ENCODE measurements around the gene C1QTNF6. TPM values are rescaled to one million over a fixed set of nuclear protein-coding genes. Genes with fewer than 3 reads are reported as not detected.

The C1QTNF6 gene
- total and polyA plus RNA-seq, 2 of the 8 experiments (the other 6 are each of a cell fraction or from before 2014, with no cell fraction given): 3.1 to 6.5 TPM

- Histone ChIP-seq H3K79me2 (ENCODE audit: control insufficient read depth in 1 of 2, insufficient read depth in 2 of 2, low read length in 2 of 2) (no peaks in the 10 kb centered on the region), H3K23ac (ENCODE audit: insufficient read length) (no peak overlapping the region), H4K8ac (ENCODE audit: extremely low read depth, insufficient read depth, low read length) (no peak overlapping the region; the same call in 1 of the 2 replicates), H2BK5ac (ENCODE audit: low read depth, low read length) (no peak overlapping the region), H2BK120ac (replicated peaks; ENCODE audit: low read depth, low read length) (no peak overlapping the region), H2BK20ac (ENCODE audit: low read length) (no peak overlapping the region), H3K4me3 (ENCODE audit: extremely low read depth in 1 of 4, insufficient read depth in 2 of 4, low read depth in 3 of 4, low read length in 4 of 4) (no peak overlapping the region), H3K27me3 (replicated peaks in 1 of 4; ENCODE audit: control insufficient read depth in 3 of 4, extremely low read depth in 1 of 4, insufficient read depth in 3 of 4, low read length in 3 of 4) (no peaks in the 10 kb centered on the region), H3K9me3 (ENCODE audit: insufficient read depth in 2 of 2, low read depth in 1 of 2, low read length in 1 of 2) (no peaks in the 10 kb centered on the region), H3K4me1 (replicated peaks in 1 of 4; ENCODE audit: control insufficient read depth in 3 of 4, insufficient read depth in 4 of 4, low read length in 3 of 4) (peaks cover 0 to 11% (median 2%) of the 10 kb centered on the region in 4 experiments; a peak in 4 of 7 replicates), H4K91ac (replicated peaks; ENCODE audit: insufficient read length, low read length) (no peak overlapping the region), H3K14ac (ENCODE audit: insufficient read length) (no peak overlapping the region), H3K9ac (replicated peaks in 1 of 4; ENCODE audit: extremely low read depth in 1 of 4, low read depth in 3 of 4, low read length in 3 of 4) (no peak overlapping the region), H2AK5ac (ENCODE audit: low read depth, low read length) (no peak overlapping the region), H3K27ac (ENCODE audit: low read depth, low read length) (no peak overlapping the region), H2BK12ac (ENCODE audit: low read depth, low read length) (no peak overlapping the region), H3K36me3 (ENCODE audit: control insufficient read depth in 2 of 4, insufficient read depth in 4 of 4, low read length in 3 of 4) (no peaks in the 10 kb centered on the region), H3K18ac (ENCODE audit: extremely low read depth, low read length) (no peak overlapping the region), H3K23me2 (ENCODE audit: low read depth, low read length) (no peaks in the 10 kb centered on the region), H3K4ac (replicated peaks; ENCODE audit: insufficient read length, low read depth, low read length) (no peak overlapping the region), H3K79me1 (ENCODE audit: low read depth, low read length) (no peaks in the 10 kb centered on the region), H2AFZ (ENCODE audit: low read length) (no peak overlapping the region), H2BK15ac (ENCODE audit: low read length) (no peak overlapping the region), H4K5ac (ENCODE audit: insufficient read length, low read depth, low read length) (no peak overlapping the region), H4K20me1 (replicated peaks in 1 of 2; ENCODE audit: control insufficient read depth in 1 of 2, insufficient read depth in 2 of 2, low read length in 2 of 2) (no peaks in the 10 kb centered on the region), H3K4me2 (ENCODE audit: insufficient read depth in 1 of 2, low read depth in 2 of 2, low read length in 2 of 2) (no peak overlapping the region), H3K56ac (replicated peaks; ENCODE audit: insufficient read length, low read depth, low read length) (no peak overlapping the region)
- POLR2A ChIA-PET (ENCODE audit: partially characterized antibody): no interaction called here
- CTCF ChIA-PET (ENCODE audit: partially characterized antibody): interaction anchor here (0.9 to 1.8 kb wide), 3 partner anchors 11 to 67 kb away, joined by 3 to 4 read pairs (median 4); no protein-coding TSS in a partner anchor
- FAIRE-seq (no peak), DNase-seq (ENCODE audit: low read depth in 1 of 2, low spot score in 2 of 2) (no peak)
- no peak for TF ChIP-seq HDAC6 (IDR thresholded peaks at IDR 0.05; ENCODE audit: low read depth, low read length)
- TF ChIP-seq TCF12 (IDR thresholded peaks at IDR 0.05; ENCODE audit: low read depth, low read length): no peak
- no peak for TF ChIP-seq TEAD4 (IDR thresholded peaks at IDR 0.05; ENCODE audit: low read depth, low read length)
- TF ChIP-seq USF2 (IDR thresholded peaks at IDR 0.05; ENCODE audit: low read length): no peak
- no peak for TF ChIP-seq RNF2 (IDR thresholded peaks at IDR 0.05; ENCODE audit: borderline replicate concordance, low read depth, low read length, missing control alignments, poor library complexity, severe bottlenecking)
- TF ChIP-seq CBX5 (IDR thresholded peaks at IDR 0.05; ENCODE audit: low read depth, low read length): no peak
- no peak for TF ChIP-seq ASH2L (IDR thresholded peaks at IDR 0.05; ENCODE audit: low read length)
- WGBS, 2 experiments (ENCODE audit: extremely low coverage in 1 of 2, insufficient coverage in 1 of 2, insufficient read length in 1 of 2, insufficient replicate concordance in 2 of 2, low coverage in 1 of 2, low lambda C conversion rate in 2 of 2, missing lambda C conversion rate in 1 of 2): 86% methylated on average over 5 of the region's 6 CpGs; no CpG with 5 or more reads in 1 of the 2 experiments
These were observed 34.1 kb downstream of the C1QTNF6 start for GRCh38 chr22:37153901-37154300.

Data from H1 (cell line).